Hematopoietic multipotent progenitor cell treated with erythropoietin and hydrocortisone succinate and interleukin-3 and kit ligand, for 6 days (in vitro differentiated cells): ENCODE results near the gene ANK3.
A peak's percentile ranks its signal among the peaks of the same experiment; 100 is the strongest.

Source experiments
- DNase-seq: peaks from one replicate; pipeline ENCODE4 v3.0.0-alpha.2; 2015

The ANK3 gene

GRCh38 chr10:60134548-60134947, 255.1 kb downstream of the ANK3 start:
- no peak for DNase-seq

DNA sequence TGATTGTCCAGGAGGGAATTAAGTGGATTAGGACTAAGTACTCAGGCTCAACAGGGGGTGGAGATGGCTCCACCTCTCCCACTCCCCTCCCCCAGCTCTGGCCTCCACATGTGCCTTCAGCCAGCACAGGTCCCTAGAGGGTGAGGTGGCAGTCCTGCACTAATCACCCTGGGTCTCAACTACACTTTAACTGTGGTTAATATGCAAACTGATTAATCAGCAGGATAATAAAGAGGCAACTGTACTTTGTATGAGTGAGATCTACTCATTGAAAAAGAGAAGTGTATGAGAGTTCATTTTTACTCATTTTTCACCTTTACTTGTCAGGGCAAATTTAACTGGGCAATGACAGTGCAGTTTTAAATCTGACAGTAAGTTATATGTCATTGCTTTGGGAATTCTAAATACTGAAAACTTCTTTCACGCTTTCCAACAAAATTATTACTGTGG, 259.5 kb downstream of the ANK3 start:
- DNase-seq = peak; percentile 12

GRCh38 chr10:60125895-60126294, 263.8 kb downstream of the ANK3 start:
- DNase-seq = no peak

DNA sequence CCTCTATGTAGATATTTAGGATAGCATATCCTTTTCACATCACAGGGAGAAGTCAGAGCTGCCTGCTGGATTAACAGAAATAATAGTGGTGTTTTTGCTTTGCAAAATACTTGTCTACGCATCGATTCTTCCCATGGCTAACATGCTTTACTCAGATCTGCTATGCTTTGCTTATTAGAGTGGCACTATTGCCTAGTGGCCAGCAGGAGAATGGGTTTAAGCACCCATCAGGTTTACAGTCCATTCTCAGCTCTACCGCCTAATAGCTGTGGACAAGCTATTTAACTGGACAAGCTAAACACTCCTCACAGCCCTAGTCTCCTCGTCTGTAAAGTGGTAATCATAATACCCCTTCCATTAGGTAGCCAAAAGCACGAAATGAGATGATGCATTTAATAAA, 265.1 kb downstream of the ANK3 start:
- no peak for DNase-seq

- DNase-seq = no peak
Observed at GRCh38 chr10:60123668-60124067, 266.0 kb downstream of the ANK3 start.

DNA sequence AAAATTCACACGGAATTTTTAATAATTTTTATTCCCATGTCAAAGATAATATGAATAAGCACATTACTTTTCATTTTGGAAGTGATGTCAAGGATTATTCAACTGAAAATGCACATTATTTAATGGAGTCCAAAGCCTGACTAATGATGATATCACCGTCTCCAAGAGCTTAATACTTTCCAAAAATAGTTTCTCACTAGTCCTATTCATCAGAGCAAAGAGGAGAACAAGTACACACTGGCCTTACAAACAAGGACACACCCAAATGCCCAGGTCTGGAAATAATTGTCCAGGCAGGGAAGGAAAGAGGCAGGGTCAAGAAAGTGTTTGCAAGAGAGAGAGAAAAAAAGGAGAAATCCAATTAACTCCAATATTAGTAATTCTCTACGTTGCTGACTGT, 266.5 kb downstream of the ANK3 start:
- no peak for DNase-seq

DNA sequence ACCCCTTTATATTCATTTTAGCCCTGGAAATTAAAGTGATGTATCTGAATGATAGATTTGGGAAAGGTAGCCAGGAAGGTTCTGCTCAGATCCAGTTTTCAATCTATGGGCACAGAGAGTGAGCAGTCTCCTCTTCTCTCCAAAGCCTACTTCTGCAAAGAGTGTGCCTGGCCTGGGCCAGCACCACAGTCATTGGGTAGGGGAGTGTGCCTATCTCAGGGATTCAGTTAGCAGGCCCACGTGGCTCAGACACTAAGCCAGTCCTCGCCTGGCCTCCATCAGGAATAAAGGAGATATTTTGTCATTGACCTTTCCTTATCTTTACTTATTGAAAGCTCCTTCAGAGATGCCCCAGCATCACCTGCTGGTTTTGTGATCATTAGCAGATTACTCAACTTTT, 267.5 kb downstream of the ANK3 start:
- no peak for DNase-seq

DNA sequence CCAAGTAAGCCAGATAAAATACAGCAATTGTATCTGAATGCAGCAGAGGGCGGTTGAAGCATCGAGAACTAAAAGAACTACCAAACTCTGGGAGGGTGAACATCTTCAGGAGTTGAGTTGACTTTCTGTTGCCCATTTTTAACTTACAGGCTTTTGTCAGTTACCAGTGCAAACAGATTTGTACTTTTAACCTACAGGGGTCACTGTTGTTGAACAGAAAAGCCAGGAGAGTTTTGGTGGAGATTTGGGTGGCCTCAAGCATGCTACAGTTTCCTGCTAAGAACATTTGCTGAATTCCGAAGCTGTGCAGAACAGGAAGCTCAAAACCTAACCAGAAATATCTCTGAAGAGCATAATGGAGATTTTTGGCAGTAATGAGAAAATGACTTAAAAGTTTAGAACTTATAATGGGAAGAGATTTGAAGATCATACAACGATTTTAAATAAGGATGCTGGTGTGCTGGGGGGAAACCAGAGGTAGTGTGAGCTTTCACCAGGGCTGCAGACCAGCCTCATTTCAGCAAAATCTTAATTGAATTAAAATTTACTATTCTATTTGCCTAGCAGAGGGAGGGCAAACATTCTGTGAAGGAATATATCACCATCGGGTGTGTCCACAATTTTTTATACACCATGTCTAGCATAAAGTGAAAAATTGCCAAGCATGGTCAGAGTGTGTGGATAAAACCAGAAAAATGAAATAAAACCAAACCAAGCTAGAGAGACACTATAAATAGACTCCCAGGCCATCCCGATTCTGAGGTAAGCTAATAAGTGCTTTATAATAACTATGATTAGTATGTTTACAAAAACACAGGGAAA, 274.7 kb downstream of the ANK3 start:
- DNase-seq = peak; percentile 76

- no peak for DNase-seq
Observed at GRCh38 chr10:60110739-60111138, 278.9 kb downstream of the ANK3 start.

- no peak for DNase-seq
Observed at GRCh38 chr10:60107308-60107976, 282.2 kb downstream of the ANK3 start.

GRCh38 chr10:60105295-60105695, 284.4 kb downstream of the ANK3 start:
- no peak for DNase-seq

DNA sequence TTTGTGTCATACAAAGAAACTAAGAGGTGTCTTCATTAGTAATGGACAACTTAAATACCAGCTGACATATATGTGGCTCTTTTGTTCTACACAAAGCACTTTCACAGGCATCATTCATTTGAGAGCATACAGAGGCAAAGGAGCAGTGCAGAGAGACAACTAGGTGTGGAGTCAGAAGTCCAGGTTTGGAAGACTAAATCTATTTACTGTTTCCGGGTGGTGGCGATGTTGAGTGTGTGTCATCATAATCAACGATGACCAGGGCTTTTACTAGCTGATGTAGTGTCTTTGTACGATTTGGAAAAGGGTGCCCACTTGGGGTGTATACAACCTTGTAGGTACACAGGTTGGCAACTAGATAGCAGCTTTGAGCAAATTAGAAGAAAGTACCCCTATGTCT, 287.9 kb downstream of the ANK3 start:
- DNase-seq = no peak

- peak; percentile 86 for DNase-seq
Observed at GRCh38 chr10:60099998-60100747, 289.5 kb downstream of the ANK3 start.

- peak; percentile 60 for DNase-seq
Observed at GRCh38 chr10:60098677-60099601, 290.7 kb downstream of the ANK3 start.

GRCh38 chr10:60096761-60097513, 292.7 kb downstream of the ANK3 start:
- no peak for DNase-seq

DNA sequence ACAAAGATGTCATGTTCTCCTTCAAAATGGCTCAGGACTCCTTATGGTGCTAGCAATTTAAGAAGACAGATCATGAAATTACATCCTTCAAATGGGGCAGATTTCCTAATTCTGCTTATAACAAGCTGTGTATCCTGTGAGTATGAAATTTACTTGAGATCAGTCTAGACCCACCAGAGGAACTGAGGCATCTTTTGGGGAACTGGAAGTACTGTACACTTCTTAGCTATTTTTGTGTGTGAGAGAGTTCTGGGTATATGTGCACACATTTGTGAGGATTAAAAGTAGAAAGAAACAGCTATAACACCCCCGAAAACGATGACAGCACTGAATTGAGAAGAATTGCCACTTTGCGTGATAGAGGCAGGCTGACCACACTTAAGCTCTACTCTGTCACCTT, 296.4 kb downstream of the ANK3 start:
- no peak for DNase-seq

DNA sequence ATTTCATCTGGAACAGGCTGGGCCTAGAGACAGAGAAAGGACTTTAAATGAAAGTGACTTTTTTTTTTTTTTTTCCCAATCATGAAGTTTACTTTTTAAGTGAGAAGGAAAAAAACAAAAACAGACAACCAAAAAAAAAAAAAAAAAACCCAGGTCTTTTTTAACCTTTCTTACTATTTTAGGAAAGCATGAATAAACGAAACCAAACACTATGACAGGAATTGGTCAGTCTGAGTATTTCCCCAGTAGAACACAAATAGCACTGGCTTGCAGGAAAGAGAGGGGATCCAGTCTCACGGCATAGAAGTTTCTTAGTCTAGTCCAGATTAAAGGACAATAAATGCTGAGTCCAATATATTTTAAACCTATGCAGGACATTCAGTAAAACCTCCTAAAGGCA, 302.8 kb downstream of the ANK3 start:
- no peak for DNase-seq

DNA sequence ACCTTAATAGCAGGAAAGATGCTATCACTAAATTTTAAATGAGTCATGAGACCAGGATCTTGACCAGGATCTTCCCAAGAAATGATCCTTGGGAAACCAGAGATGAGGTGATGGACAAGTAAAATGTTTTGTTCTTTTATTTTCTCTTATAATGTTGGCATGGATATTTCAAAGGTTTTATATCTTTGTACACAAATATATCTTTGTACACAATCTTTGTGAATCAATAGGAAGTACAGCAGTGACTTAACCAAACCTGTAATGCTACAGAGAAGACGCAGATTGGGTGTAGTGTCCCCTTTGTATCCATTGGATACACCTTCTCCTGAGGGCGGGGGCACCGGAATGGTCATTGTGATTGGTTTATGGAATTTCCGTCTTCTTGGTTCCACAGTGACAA, 303.3 kb downstream of the ANK3 start:
- no peak for DNase-seq

GRCh38 chr10:60082744-60083344, 306.8 kb downstream of the ANK3 start:
- DNase-seq = no peak

GRCh38 chr10:60082341-60082740, 307.3 kb downstream of the ANK3 start:
- DNase-seq = no peak
